Right forelimb (tissue), 1 donor: ENCODE results near the gene ZNF544.
A peak's percentile ranks its signal among the peaks of the same experiment; 100 is the strongest.

Source experiments
- DNase-seq: peaks from one replicate; pipeline ENCODE4 v3.0.0-alpha.2; 2018

ZNF544 gene

GRCh38 chr19:58228585-58229254, at the start of gene ZNF544:
Gene ZNF544 (plus strand): TSS chr19:58228914. CDS start chr19:58244024, 15,110 bp downstream.
- peak; percentile 81 for DNase-seq

- peak; percentile 51 for DNase-seq
Measured at GRCh38 chr19:58181902-58182576, 46.7 kb upstream of the ZNF544 start.

- DNase-seq: no peak
Measured at GRCh38 chr19:58182577-58182988, 46.1 kb upstream of the ZNF544 start.

- DNase-seq: peak; percentile 96
Measured at GRCh38 chr19:58182989-58183816, 45.5 kb upstream of the ZNF544 start, which contains the start of gene ZNF274. Gene ZNF274 (plus strand): TSS chr19:58183061. CDS start chr19:58183966, 905 bp downstream.

GRCh38 chr19:58183817-58184215, 44.9 kb upstream of the ZNF544 start:
- DNase-seq: no peak

- DNase-seq: no peak
Measured at GRCh38 chr19:58196901-58197616, 31.7 kb upstream of the ZNF544 start.

GRCh38 chr19:58203814-58204475, 24.8 kb upstream of the ZNF544 start:
- no peak for DNase-seq

GRCh38 chr19:58204566-58204965, 24.1 kb upstream of the ZNF544 start:
- DNase-seq: no peak

GRCh38 chr19:58209577-58209976, 19.1 kb upstream of the ZNF544 start:
- DNase-seq: no peak

GRCh38 chr19:58212336-58213074, 16.2 kb upstream of the ZNF544 start:
- DNase-seq: no peak

- DNase-seq: no peak
Measured at GRCh38 chr19:58213075-58213369, 15.7 kb upstream of the ZNF544 start.

- no peak for DNase-seq
Measured at GRCh38 chr19:58217069-58217481, 11.6 kb upstream of the ZNF544 start.

- DNase-seq: no peak
Measured at GRCh38 chr19:58217607-58218391, 10.9 kb upstream of the ZNF544 start.

GRCh38 chr19:58218899-58219298, 9.8 kb upstream of the ZNF544 start:
- no peak for DNase-seq

GRCh38 chr19:58227964-58228584, 640 bp upstream of the ZNF544 start:
- no peak for DNase-seq

GRCh38 chr19:58229255-58229639, 533 bp downstream of the ZNF544 start:
- DNase-seq: no peak

- DNase-seq: no peak
Measured at GRCh38 chr19:58237324-58237723, 8.6 kb downstream of the ZNF544 start.

- no peak for DNase-seq
Measured at GRCh38 chr19:58243351-58243750, 14.6 kb downstream of the ZNF544 start.

- DNase-seq: no peak
Measured at GRCh38 chr19:58248886-58249285, 20.2 kb downstream of the ZNF544 start.

GRCh38 chr19:58252102-58252685, 23.5 kb downstream of the ZNF544 start:
- DNase-seq: no peak
